Endothelial cell of umbilical vein (primary cell): ENCODE measurements around the gene BSND. TPM values are rescaled to one million over a fixed set of nuclear protein-coding genes. Genes with fewer than 3 reads are reported as not detected.

ENCODE experiments used
- BruUV-seq: library from RNA; stranded (reverse); fragments of 400-500 nt; replicated peaks from 2 replicates; lab custom pipeline; 2021; lab: Mats Ljungman, UMichigan
- CTCF ChIA-PET: fragments of 300-600, 350-600 bp; sonication (Branson Sonifier 250); formaldehyde crosslinking; loops from one replicate; lab custom pipeline; 2021; ENCODE audit warnings: antibody characterized with exemption, inconsistent platforms; lab: Charles Lee
- POLR2A ChIA-PET: fragments of 300-600, 350-600 bp; sonication (Branson Sonifier 250); formaldehyde crosslinking; loops from one replicate; lab custom pipeline; 2021; ENCODE audit warnings: antibody characterized with exemption, inconsistent platforms; lab: Charles Lee
- DNase-seq: peaks from one replicate; pipeline ENCODE4 v3.0.0-alpha.2; 2011; ENCODE audit warnings: low read depth, low spot score
- FAIRE-seq: peaks from 2 replicates; lab custom pipeline; 2011; peaks lifted over from hg19 to GRCh38; lab: Jason Lieb, UNC
- H2AFZ ChIP-seq: 2 replicates; pipeline ENCODE4 v1.6.0; 2012; ENCODE audit warnings: low read depth, low read length, control low read depth, inconsistent platforms
- H3K27ac ChIP-seq: 2 replicates; pipeline ENCODE4 v1.5.1; 2011; ENCODE audit warnings: low read depth, mild to moderate bottlenecking, control low read depth, low read length, moderate library complexity; ENCODE audit not compliant: insufficient read depth
- H3K27me3 ChIP-seq, 2 experiments: 2 replicates each; pipeline versions ENCODE4 v1.6.0 to v1.6.1; 2011; ENCODE audit warnings: low read length in 2 of 2, mixed read lengths in 1 of 2; ENCODE audit not compliant: control insufficient read depth in 2 of 2, insufficient read depth in 2 of 2
- H3K36me3 ChIP-seq, 2 experiments: 2 replicates in 1 of 2; 3 replicates in 1 of 2; pipeline ENCODE4 v1.5.1; 2011; ENCODE audit warnings: low read length in 2 of 2, mild to moderate bottlenecking in 1 of 2, moderate library complexity in 1 of 2; ENCODE audit not compliant: control insufficient read depth in 2 of 2, insufficient read depth in 2 of 2; ENCODE audit errors: extremely low read depth in 1 of 2
- H3K4me1 ChIP-seq: 3 replicates; pipeline ENCODE4 v1.5.1; 2011; ENCODE audit warnings: mild to moderate bottlenecking, low read length; ENCODE audit not compliant: control insufficient read depth, insufficient read depth; ENCODE audit errors: extremely low read depth
- H3K4me2 ChIP-seq: 2 replicates; pipeline ENCODE4 v1.6.1; 2011; ENCODE audit warnings: low read length, control low read depth, mixed read lengths; ENCODE audit not compliant: insufficient read depth
- H3K4me3 ChIP-seq, 3 experiments: fragments of 200-600 bp in 1 of 3; sonication (generic), shearing (Covaris generic) in 1 of 3; replicated peaks in 1 of 3; 2 replicates each; pipeline ENCODE4 v1.5.1; 2011 to 2016; ENCODE audit warnings: control low read depth in 3 of 3, low read length in 3 of 3, mild to moderate bottlenecking in 2 of 3, inconsistent platforms in 1 of 3, low read depth in 1 of 3, moderate library complexity in 1 of 3; ENCODE audit not compliant: insufficient read depth in 1 of 3
- H3K79me2 ChIP-seq: 2 replicates; pipeline ENCODE4 v1.6.0; 2012; ENCODE audit warnings: low read length, inconsistent platforms; ENCODE audit not compliant: control insufficient read depth, insufficient read depth
- H3K9ac ChIP-seq: replicated peaks from 2 replicates; pipeline ENCODE3; 2011; ENCODE audit warnings: low read length, control low read depth; ENCODE audit not compliant: insufficient read depth; ENCODE audit errors: extremely low read depth
- H3K9me1 ChIP-seq: replicated peaks from 3 replicates; pipeline ENCODE4 v1.6.0; 2011; ENCODE audit warnings: mild to moderate bottlenecking, low read length; ENCODE audit not compliant: control insufficient read depth, insufficient read depth; ENCODE audit errors: extremely low read depth
- H3K9me3 ChIP-seq: replicated peaks from 2 replicates; pipeline ENCODE4 v1.5.1; 2012; ENCODE audit warnings: low read length, inconsistent platforms; ENCODE audit not compliant: control insufficient read depth, insufficient read depth
- H4K20me1 ChIP-seq: replicated peaks from 2 replicates; pipeline ENCODE3; 2011; ENCODE audit warnings: mild to moderate bottlenecking, low read length; ENCODE audit not compliant: control insufficient read depth, insufficient read depth; ENCODE audit errors: extremely low read depth
- EZH2 ChIP-seq: IDR thresholded peaks from 2 replicates; pipeline ENCODE4 v1.6.1; 2012; ENCODE audit warnings: borderline replicate concordance, low read depth, mild to moderate bottlenecking, moderate library complexity, low read length, inconsistent platforms; ENCODE audit not compliant: severe bottlenecking
- FOS ChIP-seq: IDR thresholded peaks from 2 replicates; pipeline ENCODE4 v1.6.1; 2011; ENCODE audit warnings: mild to moderate bottlenecking, low read length, moderate library complexity, borderline replicate concordance; ENCODE audit not compliant: insufficient read depth
- GATA2 ChIP-seq: IDR thresholded peaks from 2 replicates; pipeline ENCODE4 v1.7.0; 2011; ENCODE audit warnings: low read depth, mild to moderate bottlenecking, moderate library complexity, mixed read lengths, low read length; ENCODE audit not compliant: insufficient read length, insufficient read depth
- JUN ChIP-seq: IDR thresholded peaks from 2 replicates; pipeline ENCODE4 v1.6.1; 2011; ENCODE audit warnings: borderline replicate concordance, low read depth; ENCODE audit not compliant: insufficient read length, insufficient read depth
- MYC ChIP-seq: IDR thresholded peaks from one replicate; pipeline ENCODE4 v1.6.1; 2011; ENCODE audit warnings: mild to moderate bottlenecking, low read depth, low read length
- POLR2A ChIP-seq: IDR thresholded peaks from 2 replicates; pipeline ENCODE4 v1.6.1; 2012; ENCODE audit warnings: low read depth, mild to moderate bottlenecking, control low read depth, low read length
- POLR2AphosphoS5 ChIP-seq: IDR thresholded peaks from 2 replicates; pipeline ENCODE4 v1.6.1; 2012; ENCODE audit warnings: low read depth, mild to moderate bottlenecking, control low read depth, low read length, moderate library complexity; ENCODE audit not compliant: insufficient read depth
- dilution Hi-C: fragments of 300-500 bp; cut with MboI; formaldehyde crosslinking; loops from one replicate; pipeline ENCODE4 v1.15.0; 2019; ENCODE audit warnings: low sequenced_read_pairs; ENCODE audit not compliant: extremely low pct_ligation_motif_present
- intact Hi-C: fragments of 100-400 bp; cut with micrococcal nuclease; formaldehyde crosslinking; loops from one replicate; pipeline ENCODE4 v1.10.0; 2022
- polyA plus RNA-seq, 4 experiments: library from polyadenylated mRNA; depleted of rRNA in 3 of 4; stranded (reverse) in 3 of 4; unstranded in 1 of 4; fragments of >200 nt; gene quantifications; 2 replicates each; pipeline versions ENCODE4 v1.2.1 to v1.2.3, GENCODE V29; 2011 to 2012; ENCODE audit warnings: missing spikeins in 1 of 4
- total RNA-seq: library from RNA; stranded (reverse); gene quantifications from 2 replicates; pipeline ENCODE4 v1.2.3, GENCODE V29; 2021
- TF ChIP-seq, protein P1 (sequence below), 2 donors: IDR thresholded peaks; 1 replicate in 1 of 2; 2 replicates in 1 of 2; pipeline ENCODE4 v1.5.1; 2011; ENCODE audit warnings: low read length in 2 of 2, mild to moderate bottlenecking in 2 of 2, moderate library complexity in 2 of 2, control low read depth in 1 of 2, inconsistent platforms in 1 of 2, low read depth in 1 of 2; ENCODE audit not compliant: insufficient read depth in 1 of 2; ENCODE audit errors: extremely low read depth in 1 of 2
- TF ChIP-seq, protein P2 (sequence below): IDR thresholded peaks from 2 replicates; pipeline ENCODE4 v1.6.1; 2011; ENCODE audit not compliant: insufficient read depth, insufficient read length

Gene BSND
- total and polyA plus RNA-seq, 2 donors (not counting 3 experiments of a cell fraction or from before 2014, with no cell fraction given) = not detected

DNA sequence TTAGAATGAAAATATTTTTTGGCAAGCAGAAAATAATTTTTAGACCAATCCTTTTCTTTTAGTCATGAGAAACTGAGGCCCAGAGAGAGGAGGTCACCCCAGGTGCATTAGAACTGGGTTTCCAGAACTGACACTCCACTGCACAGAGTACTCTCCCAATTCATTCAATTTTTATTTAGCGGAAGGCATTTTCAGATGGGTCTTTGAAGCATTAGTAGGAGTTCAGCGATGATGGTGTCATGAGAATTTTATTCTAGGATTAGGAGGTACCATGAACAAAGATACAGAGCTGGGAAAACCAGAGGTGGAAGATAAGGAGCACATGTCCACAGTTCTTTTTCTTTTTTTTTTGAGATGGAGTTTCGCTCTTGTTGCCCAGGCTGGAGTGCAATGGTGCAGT, 42.9 kb downstream of the BSND start:
- H3K27ac ChIP-seq = no peak overlapping the region
- H3K36me3 ChIP-seq = no peaks in the 10 kb centered on the region
- no peaks in the 10 kb centered on the region for H3K9me3 ChIP-seq
- no peak overlapping the region for H3K4me3 ChIP-seq
- BruUV-seq = no TSS peak
- no peak for DNase-seq
- H3K9me1 ChIP-seq = no peaks in the 10 kb centered on the region
- H3K27me3 ChIP-seq = peaks cover 50 to 55% of the 10 kb centered on the region in 2 experiments
- H3K79me2 ChIP-seq = no peaks in the 10 kb centered on the region
- FAIRE-seq = no peak
- H3K9ac ChIP-seq = no peak overlapping the region
- no peak overlapping the region for H3K4me2 ChIP-seq
- intact Hi-C loops (no loop called here), dilution Hi-C loops (no loop called here)
- no peaks in the 10 kb centered on the region for H4K20me1 ChIP-seq
- H2AFZ ChIP-seq = no peak overlapping the region
- POLR2A ChIA-PET = no interaction called here
- no peak for TF ChIP-seq EZH2
- no peak for TF ChIP-seq POLR2AphosphoS5
- no peak for TF ChIP-seq FOS
- no peak for TF ChIP-seq JUN
- TF ChIP-seq, protein P1, sequence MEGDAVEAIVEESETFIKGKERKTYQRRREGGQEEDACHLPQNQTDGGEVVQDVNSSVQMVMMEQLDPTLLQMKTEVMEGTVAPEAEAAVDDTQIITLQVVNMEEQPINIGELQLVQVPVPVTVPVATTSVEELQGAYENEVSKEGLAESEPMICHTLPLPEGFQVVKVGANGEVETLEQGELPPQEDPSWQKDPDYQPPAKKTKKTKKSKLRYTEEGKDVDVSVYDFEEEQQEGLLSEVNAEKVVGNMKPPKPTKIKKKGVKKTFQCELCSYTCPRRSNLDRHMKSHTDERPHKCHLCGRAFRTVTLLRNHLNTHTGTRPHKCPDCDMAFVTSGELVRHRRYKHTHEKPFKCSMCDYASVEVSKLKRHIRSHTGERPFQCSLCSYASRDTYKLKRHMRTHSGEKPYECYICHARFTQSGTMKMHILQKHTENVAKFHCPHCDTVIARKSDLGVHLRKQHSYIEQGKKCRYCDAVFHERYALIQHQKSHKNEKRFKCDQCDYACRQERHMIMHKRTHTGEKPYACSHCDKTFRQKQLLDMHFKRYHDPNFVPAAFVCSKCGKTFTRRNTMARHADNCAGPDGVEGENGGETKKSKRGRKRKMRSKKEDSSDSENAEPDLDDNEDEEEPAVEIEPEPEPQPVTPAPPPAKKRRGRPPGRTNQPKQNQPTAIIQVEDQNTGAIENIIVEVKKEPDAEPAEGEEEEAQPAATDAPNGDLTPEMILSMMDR (IDR thresholded peaks at IDR 0.05; ENCODE audit: extremely low read depth in 1 of 2, insufficient read depth in 1 of 2, low read depth in 1 of 2, low read length in 2 of 2) = no peak
- TF ChIP-seq POLR2A = no peak
- no peak for TF ChIP-seq MYC
- TF ChIP-seq, protein P2, sequence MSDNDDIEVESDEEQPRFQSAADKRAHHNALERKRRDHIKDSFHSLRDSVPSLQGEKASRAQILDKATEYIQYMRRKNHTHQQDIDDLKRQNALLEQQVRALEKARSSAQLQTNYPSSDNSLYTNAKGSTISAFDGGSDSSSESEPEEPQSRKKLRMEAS = no peak
- TF ChIP-seq GATA2 = no peak
- H3K4me1 ChIP-seq = peaks cover 4% of the 10 kb centered on the region
- CTCF ChIA-PET = no interaction called here
